ENCODE results near the gene PRPF8. TPM values are rescaled to one million over a fixed set of nuclear protein-coding genes. Genes with fewer than 3 reads are reported as not detected.

PRPF8 gene
- polyA plus RNA-seq, 1 donor from 2014 or later: 56.9 TPM

GRCh38 chr17:1623057-1623630 lies 61.5 kb downstream of the PRPF8 start:
- Histone ChIP-seq H3F3A (ENCODE audit: insufficient read depth, low read length, poor library complexity, severe bottlenecking) (no peaks in the 10 kb centered on the region), H3K9ac (ENCODE audit: low read length) (no peak overlapping the region)

GRCh38 chr17:1621273-1621954 lies 63.3 kb downstream of the PRPF8 start:
- Histone ChIP-seq H2AFZ (ENCODE audit: low read depth, low read length) (no peak overlapping the region), H3K9ac (ENCODE audit: low read length) (no peak overlapping the region), H3K36me3 (ENCODE audit: insufficient read depth, low read length) (peaks cover 14% of the 10 kb centered on the region), H3K9me2 (ENCODE audit: insufficient read depth, low read length) (no peaks in the 10 kb centered on the region), H3K79me2 (replicated peaks; ENCODE audit: insufficient read depth, low read length) (peaks cover 26% of the 10 kb centered on the region), H3K4me2 (ENCODE audit: low read length) (no peak overlapping the region), H3F3A (ENCODE audit: insufficient read depth, low read length, poor library complexity, severe bottlenecking) (no peaks in the 10 kb centered on the region), H3K27ac (ENCODE audit: low read length) (no peak overlapping the region), H3K27me3 (ENCODE audit: insufficient read depth, low read depth, low read length) (no peaks in the 10 kb centered on the region), H3K9me3 (ENCODE audit: low read length) (no peaks in the 10 kb centered on the region), H4K20me1 (ENCODE audit: insufficient read depth) (peaks cover 4% of the 10 kb centered on the region), H3K4me3 (ENCODE audit: low read length) (no peak overlapping the region)
- no peak for TF ChIP-seq RAD21 (conservative IDR thresholded peaks at IDR 0.05)
- TF ChIP-seq MXI1 (conservative IDR thresholded peaks at IDR 0.05; ENCODE audit: poor library complexity, severe bottlenecking): no peak
- no peak for TF ChIP-seq EP300 (conservative IDR thresholded peaks at IDR 0.05; ENCODE audit: poor library complexity, severe bottlenecking)
- TF ChIP-seq, protein P1, sequence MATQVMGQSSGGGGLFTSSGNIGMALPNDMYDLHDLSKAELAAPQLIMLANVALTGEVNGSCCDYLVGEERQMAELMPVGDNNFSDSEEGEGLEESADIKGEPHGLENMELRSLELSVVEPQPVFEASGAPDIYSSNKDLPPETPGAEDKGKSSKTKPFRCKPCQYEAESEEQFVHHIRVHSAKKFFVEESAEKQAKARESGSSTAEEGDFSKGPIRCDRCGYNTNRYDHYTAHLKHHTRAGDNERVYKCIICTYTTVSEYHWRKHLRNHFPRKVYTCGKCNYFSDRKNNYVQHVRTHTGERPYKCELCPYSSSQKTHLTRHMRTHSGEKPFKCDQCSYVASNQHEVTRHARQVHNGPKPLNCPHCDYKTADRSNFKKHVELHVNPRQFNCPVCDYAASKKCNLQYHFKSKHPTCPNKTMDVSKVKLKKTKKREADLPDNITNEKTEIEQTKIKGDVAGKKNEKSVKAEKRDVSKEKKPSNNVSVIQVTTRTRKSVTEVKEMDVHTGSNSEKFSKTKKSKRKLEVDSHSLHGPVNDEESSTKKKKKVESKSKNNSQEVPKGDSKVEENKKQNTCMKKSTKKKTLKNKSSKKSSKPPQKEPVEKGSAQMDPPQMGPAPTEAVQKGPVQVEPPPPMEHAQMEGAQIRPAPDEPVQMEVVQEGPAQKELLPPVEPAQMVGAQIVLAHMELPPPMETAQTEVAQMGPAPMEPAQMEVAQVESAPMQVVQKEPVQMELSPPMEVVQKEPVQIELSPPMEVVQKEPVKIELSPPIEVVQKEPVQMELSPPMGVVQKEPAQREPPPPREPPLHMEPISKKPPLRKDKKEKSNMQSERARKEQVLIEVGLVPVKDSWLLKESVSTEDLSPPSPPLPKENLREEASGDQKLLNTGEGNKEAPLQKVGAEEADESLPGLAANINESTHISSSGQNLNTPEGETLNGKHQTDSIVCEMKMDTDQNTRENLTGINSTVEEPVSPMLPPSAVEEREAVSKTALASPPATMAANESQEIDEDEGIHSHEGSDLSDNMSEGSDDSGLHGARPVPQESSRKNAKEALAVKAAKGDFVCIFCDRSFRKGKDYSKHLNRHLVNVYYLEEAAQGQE (IDR thresholded peaks at IDR 0.05; ENCODE audit: borderline replicate concordance): no peak
- TF ChIP-seq SMC3 (conservative IDR thresholded peaks at IDR 0.05; ENCODE audit: poor library complexity): no peak
- no peak for TF ChIP-seq EZH2 (IDR thresholded peaks at IDR 0.05; ENCODE audit: borderline replicate concordance, insufficient read depth, low read length, poor library complexity, severe bottlenecking)
- no peak for TF ChIP-seq CTCF (IDR thresholded peaks at IDR 0.05; ENCODE audit: poor library complexity, severe bottlenecking)

More at GRCh38 chr17:1623057-1623630, 61.5 kb downstream of the PRPF8 start:
- H3K36me3 ChIP-seq (ENCODE audit: insufficient read depth, low read length): peaks cover 14% of the 10 kb centered on the region
- peaks cover 43% of the 10 kb centered on the region for H3K79me2 ChIP-seq (replicated peaks; ENCODE audit: insufficient read depth, low read length)
- TF ChIP-seq, protein P1 (IDR thresholded peaks at IDR 0.05; ENCODE audit: borderline replicate concordance): no peak
- TF ChIP-seq CTCF (IDR thresholded peaks at IDR 0.05; ENCODE audit: poor library complexity, severe bottlenecking) (no peak), RAD21 (conservative IDR thresholded peaks at IDR 0.05) (no peak), SMC3 (conservative IDR thresholded peaks at IDR 0.05; ENCODE audit: poor library complexity) (no peak), EP300 (conservative IDR thresholded peaks at IDR 0.05; ENCODE audit: poor library complexity, severe bottlenecking) (no peak), TAF1 (IDR thresholded peaks at IDR 0.05; ENCODE audit: low read depth) (no peak), MXI1 (conservative IDR thresholded peaks at IDR 0.05; ENCODE audit: poor library complexity, severe bottlenecking) (no peak)
- no peak overlapping the region for H3K27ac ChIP-seq (ENCODE audit: low read length)
- H3K9me3 ChIP-seq (ENCODE audit: low read length): no peaks in the 10 kb centered on the region
- H3K4me3 ChIP-seq (ENCODE audit: low read length): no peak overlapping the region
- H2AFZ ChIP-seq (ENCODE audit: low read depth, low read length): no peak overlapping the region
- H4K20me1 ChIP-seq (ENCODE audit: insufficient read depth): peaks cover 4% of the 10 kb centered on the region
- no peak overlapping the region for H3K4me2 ChIP-seq (ENCODE audit: low read length)
- no peaks in the 10 kb centered on the region for H3K27me3 ChIP-seq (ENCODE audit: insufficient read depth, low read depth, low read length)
- no peaks in the 10 kb centered on the region for H3K9me2 ChIP-seq (ENCODE audit: insufficient read depth, low read length)

Measured in neural cell (in vitro differentiated cells).